Calu3 (cell line): ENCODE data around the gene GOLGB1. TPM values are rescaled to one million over a fixed set of nuclear protein-coding genes. Genes with fewer than 3 reads are reported as not detected.

ENCODE experiments used
- BruUV-seq: library from RNA; stranded (reverse); fragments of 400-500 nt; replicated peaks from 2 replicates; lab custom pipeline; 2021; lab: Mats Ljungman, UMichigan
- CTCF ChIA-PET: fragments of 300-600 bp; sonication (Branson Sonifier 250); formaldehyde crosslinking; loops from one replicate; lab custom pipeline; 2022; ENCODE audit warnings: antibody characterized with exemption; lab: Charles Lee
- DNase-seq: peaks from one replicate; pipeline ENCODE4 v3.0.0; 2022
- H3K27ac Mint-ChIP-seq: one replicate; pipeline ENCODE4 v1.8.0; 2022; ENCODE audit warnings: mixed read lengths; ENCODE audit not compliant: unreplicated experiment
- H3K27me3 Mint-ChIP-seq: one replicate; pipeline ENCODE4 v1.8.0; 2022; ENCODE audit warnings: mixed read lengths; ENCODE audit not compliant: unreplicated experiment
- H3K36me3 Mint-ChIP-seq: one replicate; pipeline ENCODE4 v1.8.0; 2022; ENCODE audit warnings: mild to moderate bottlenecking, moderate library complexity, mixed read lengths; ENCODE audit not compliant: insufficient read depth, unreplicated experiment
- H3K4me1 Mint-ChIP-seq: one replicate; pipeline ENCODE4 v1.8.0; 2022; ENCODE audit warnings: mild to moderate bottlenecking, low read depth, mixed read lengths; ENCODE audit not compliant: unreplicated experiment
- H3K4me3 Mint-ChIP-seq: one replicate; pipeline ENCODE4 v1.8.0; 2022; ENCODE audit warnings: mild to moderate bottlenecking, low read depth, moderate library complexity, mixed read lengths; ENCODE audit not compliant: unreplicated experiment
- H3K9me3 Mint-ChIP-seq: one replicate; pipeline ENCODE4 v1.8.0; 2022; ENCODE audit warnings: low read depth, mixed read lengths; ENCODE audit not compliant: unreplicated experiment
- CTCF ChIP-seq: fragments of 200-600 bp; IDR thresholded peaks from one replicate; pipeline ENCODE4 v1.8.0; 2022; ENCODE audit warnings: antibody characterized with exemption; ENCODE audit not compliant: unreplicated experiment
- intact Hi-C: fragments of 100-400 bp; cut with micrococcal nuclease; formaldehyde crosslinking; loops from one replicate; pipeline ENCODE4 v1.10.0; 2022; ENCODE audit not compliant: unreplicated experiment
- total RNA-seq: library from RNA; stranded (reverse); gene quantifications from 2 replicates; pipeline ENCODE4 v1.2.3, GENCODE V29; 2022

The GOLGB1 gene
- total RNA-seq, 1 experiment from 2014 or later = 42.8 TPM

- TF ChIP-seq CTCF = no peak
- CTCF ChIA-PET = no interaction called here
- no peak overlapping the region for H3K27ac Mint-ChIP-seq
- DNase-seq = no peak
- H3K27me3 Mint-ChIP-seq = peaks cover 10% of the 10 kb centered on the region
- H3K9me3 Mint-ChIP-seq = no peaks in the 10 kb centered on the region
- H3K4me3 Mint-ChIP-seq = no peak overlapping the region
- no peaks in the 10 kb centered on the region for H3K36me3 Mint-ChIP-seq
- intact Hi-C loops = no loop called here
- no peaks in the 10 kb centered on the region for H3K4me1 Mint-ChIP-seq
- BruUV-seq = no TSS peak
Measured at GRCh38 chr3:121641127-121641526, 108.4 kb downstream of the GOLGB1 start.

GRCh38 chr3:121637922-121638321 lies 111.6 kb downstream of the GOLGB1 start:
- no peak overlapping the region for H3K27ac Mint-ChIP-seq
- intact Hi-C loops = no loop called here
- no peaks in the 10 kb centered on the region for H3K9me3 Mint-ChIP-seq

DNA sequence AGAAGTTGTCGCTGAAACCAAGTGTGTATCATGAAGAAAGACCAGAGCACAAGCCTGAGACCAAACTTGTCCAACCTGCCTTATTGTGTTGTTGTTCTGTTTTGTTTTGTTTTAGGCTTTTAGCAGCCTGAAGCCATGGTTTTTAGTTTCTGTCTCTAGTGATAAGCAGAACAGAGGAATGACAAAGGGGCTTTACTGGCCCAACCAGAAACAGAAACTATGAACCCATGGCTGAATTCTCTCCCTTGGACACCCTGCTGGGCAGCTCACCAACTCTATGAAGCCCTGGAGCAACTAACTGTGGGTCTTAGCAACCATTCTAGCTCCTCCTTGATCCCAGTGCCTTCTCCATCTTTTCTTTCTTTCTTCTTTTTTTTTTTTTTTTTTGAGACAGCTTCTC lies 119.2 kb downstream of the GOLGB1 start:
- BruUV-seq = no TSS peak
- Mint-ChIP-seq H3K4me1 (no peaks in the 10 kb centered on the region), H3K27ac (no peak overlapping the region)

More at GRCh38 chr3:121637922-121638321, 111.6 kb downstream of the GOLGB1 start:
- no peak for DNase-seq
- BruUV-seq = no TSS peak
- Mint-ChIP-seq H3K36me3 (no peaks in the 10 kb centered on the region), H3K4me1 (no peaks in the 10 kb centered on the region), H3K4me3 (no peak overlapping the region), H3K27me3 (peaks cover 28% of the 10 kb centered on the region)
- CTCF ChIA-PET = no interaction called here
- no peak for TF ChIP-seq CTCF

GRCh38 chr3:121629601-121630000 lies 119.9 kb downstream of the GOLGB1 start:
- Mint-ChIP-seq H3K4me3 (no peak overlapping the region), H3K36me3 (no peaks in the 10 kb centered on the region), H3K4me1 (no peaks in the 10 kb centered on the region), H3K27ac (no peak overlapping the region), H3K27me3 (peaks cover 22% of the 10 kb centered on the region), H3K9me3 (no peaks in the 10 kb centered on the region)
- no TSS peak for BruUV-seq
- intact Hi-C loops = no loop called here
- CTCF ChIA-PET = no interaction called here
- TF ChIP-seq CTCF = no peak
- DNase-seq = no peak

More for the DNA sequence above, 119.2 kb downstream of the GOLGB1 start:
- no peak for DNase-seq
- no peak for TF ChIP-seq CTCF
- no peak overlapping the region for H3K4me3 Mint-ChIP-seq
- H3K36me3 Mint-ChIP-seq = no peaks in the 10 kb centered on the region
- no peaks in the 10 kb centered on the region for H3K9me3 Mint-ChIP-seq
- intact Hi-C loops = no loop called here
- H3K27me3 Mint-ChIP-seq = peaks cover 28% of the 10 kb centered on the region
- CTCF ChIA-PET = no interaction called here
